HCT116 (cell line): ENCODE results near the gene KIFC3. TPM values are rescaled to one million over a fixed set of nuclear protein-coding genes. Genes with fewer than 3 reads are reported as not detected.

Experiments used
- ATAC-seq: fragments of 200-7000 bp; cut with Tn5 transposase; 2 replicates; pipeline ENCODE4 v1.9.1; 2020; ENCODE audit warnings: mild to moderate bottlenecking, moderate library complexity
- BruUV-seq: library from RNA; stranded (reverse); fragments of 400-500 nt; replicated peaks from 2 replicates; lab custom pipeline; 2021; lab: Mats Ljungman, UMichigan
- CTCF ChIA-PET: fragments of 300-600 bp; sonication (Branson Sonifier 250); formaldehyde crosslinking; loops from one replicate; lab custom pipeline; 2021; ENCODE audit warnings: antibody characterized with exemption; lab: Charles Lee
- POLR2A ChIA-PET: fragments of 300-600, 350-600 bp; sonication (Branson Sonifier 250); formaldehyde crosslinking; loops from one replicate; lab custom pipeline; 2021; ENCODE audit warnings: antibody characterized with exemption; lab: Charles Lee
- RAD21 ChIA-PET, 2 experiments: fragments of 300-600 bp; sonication (Branson Sonifier 250); formaldehyde crosslinking; loops; one replicate each; lab custom pipeline; 2023; ENCODE audit warnings: low total read pairs in 2 of 2; ENCODE audit not compliant: uncharacterized antibody in 2 of 2, unreplicated experiment in 2 of 2, low non-redundant PET in 1 of 2; lab: Charles Lee
- DNase-seq: peaks from one replicate; pipeline ENCODE4 v3.0.0-alpha.2; 2010; ENCODE audit warnings: low read depth, low spot score
- H2AFZ ChIP-seq: fragments of 200-600 bp; shearing (Covaris generic), sonication (generic); 2 replicates; pipeline ENCODE4 v1.6.1; 2017; ENCODE audit warnings: low read depth, mixed run types, mixed read lengths, antibody characterized with exemption, low read length; ENCODE audit not compliant: poor library complexity, severe bottlenecking
- H3K27ac ChIP-seq: 2 replicates; pipeline ENCODE4 v1.5.1; 2012; ENCODE audit warnings: low read depth, low read length
- H3K27me3 ChIP-seq: fragments of 200-600 bp; sonication (generic); 2 replicates; pipeline ENCODE4 v1.6.1; 2016; ENCODE audit warnings: mixed run types, low read length, mixed read lengths; ENCODE audit not compliant: insufficient read depth
- H3K36me3 ChIP-seq, 2 experiments: fragments of 200-500 bp in 1 of 2; fragments of 200-600 bp in 1 of 2; sonication (Bioruptor generic) in 1 of 2; sonication (generic) in 1 of 2; 2 replicates each; pipeline versions ENCODE4 v1.5.1 to v1.6.1; 2014 to 2016; ENCODE audit warnings: low read length in 2 of 2, inconsistent platforms in 1 of 2, mixed read lengths in 1 of 2, mixed run types in 1 of 2; ENCODE audit not compliant: insufficient read depth in 2 of 2, control insufficient read depth in 1 of 2
- H3K4me1 ChIP-seq, 2 experiments: fragments of 200-600 bp in 1 of 2; sonication (generic) in 1 of 2; 2 replicates each; pipeline versions ENCODE4 v1.5.1 to v1.6.1; 2012 to 2017; ENCODE audit warnings: low read length in 2 of 2, inconsistent platforms in 1 of 2, mild to moderate bottlenecking in 1 of 2, mixed read lengths in 1 of 2, mixed run types in 1 of 2, moderate library complexity in 1 of 2; ENCODE audit not compliant: insufficient read depth in 2 of 2, control insufficient read depth in 1 of 2
- H3K4me2 ChIP-seq: fragments of 200-600 bp; sonication (generic); 2 replicates; pipeline ENCODE4 v1.6.1; 2017; ENCODE audit warnings: mixed run types, low read length, mixed read lengths
- H3K4me3 ChIP-seq, 2 experiments: fragments of 200-600 bp in 1 of 2; sonication (generic) in 1 of 2; replicated peaks in 1 of 2; 2 replicates each; pipeline ENCODE4 v1.5.1; 2011 to 2016; ENCODE audit warnings: low read length in 2 of 2, control low read depth in 1 of 2, low read depth in 1 of 2, mild to moderate bottlenecking in 1 of 2, mixed read lengths in 1 of 2, mixed run types in 1 of 2
- H3K79me2 ChIP-seq: fragments of 200-600 bp; sonication (generic); 2 replicates; pipeline ENCODE4 v1.6.1; 2017; ENCODE audit warnings: mild to moderate bottlenecking, mixed run types, low read length, moderate library complexity, mixed read lengths; ENCODE audit not compliant: insufficient read depth
- H3K9ac ChIP-seq: fragments of 200-600 bp; sonication (generic); 2 replicates; pipeline ENCODE4 v1.6.1; 2016; ENCODE audit warnings: low read length, mixed read lengths
- H3K9me2 ChIP-seq: fragments of 200-600 bp; sonication (generic), shearing (Covaris generic); 2 replicates; pipeline ENCODE4 v1.6.1; 2017; ENCODE audit warnings: mixed run types, mild to moderate bottlenecking, moderate library complexity; ENCODE audit not compliant: insufficient read depth
- H3K9me3 ChIP-seq, 2 experiments: fragments of 200-500 bp in 1 of 2; fragments of 200-600 bp in 1 of 2; sonication (Bioruptor generic) in 1 of 2; sonication (generic) in 1 of 2; 2 replicates each; pipeline ENCODE4 v1.6.1; 2014 to 2017; ENCODE audit warnings: low read length in 2 of 2, mixed read lengths in 2 of 2, inconsistent platforms in 1 of 2, low read depth in 1 of 2, mild to moderate bottlenecking in 1 of 2, mixed run types in 1 of 2, moderate library complexity in 1 of 2; ENCODE audit not compliant: control insufficient read depth in 1 of 2, insufficient read depth in 1 of 2
- H4K20me1 ChIP-seq: fragments of 200-600 bp; sonication (generic), shearing (Covaris generic); 2 replicates; pipeline ENCODE4 v1.6.1; 2017; ENCODE audit warnings: mixed run types, mild to moderate bottlenecking, moderate library complexity; ENCODE audit not compliant: insufficient read depth
- EZH2 ChIP-seq: fragments of 200-600 bp; sonication (generic); IDR thresholded peaks from 2 replicates; pipeline ENCODE4 v1.6.1; 2017; ENCODE audit warnings: antibody characterized with exemption, mixed run types
- FOSL1 ChIP-seq: IDR thresholded peaks from 2 replicates; pipeline ENCODE4 v1.6.1; 2012; ENCODE audit warnings: low read depth
- JUND ChIP-seq: IDR thresholded peaks from 2 replicates; pipeline ENCODE4 v1.6.1; 2012
- POLR2AphosphoS5 ChIP-seq: IDR thresholded peaks from 2 replicates; pipeline ENCODE4 v1.6.1; 2011; ENCODE audit warnings: mild to moderate bottlenecking, low read depth, low read length, moderate library complexity
- RAD21 ChIP-seq: IDR thresholded peaks from 2 replicates; pipeline ENCODE4 v1.6.1; 2012; ENCODE audit warnings: low read depth, mild to moderate bottlenecking
- SIN3A ChIP-seq: IDR thresholded peaks from 2 replicates; pipeline ENCODE4 v1.6.1; 2012; ENCODE audit warnings: low read depth
- SP1 ChIP-seq: IDR thresholded peaks from 2 replicates; pipeline ENCODE4 v1.6.1; 2012; ENCODE audit warnings: low read depth
- SRF ChIP-seq: IDR thresholded peaks from 2 replicates; pipeline ENCODE4 v1.6.1; 2012; ENCODE audit warnings: low read depth
- YY1 ChIP-seq: IDR thresholded peaks from 2 replicates; pipeline ENCODE4 v1.6.1; 2011; ENCODE audit warnings: low read length, low read depth, moderate library complexity, mild to moderate bottlenecking; ENCODE audit not compliant: insufficient replicate concordance; ENCODE audit errors: extremely low read depth
- intact Hi-C: fragments of 100-400 bp; cut with micrococcal nuclease; formaldehyde crosslinking; loops from 2 replicates; pipeline ENCODE4 v1.10.0; 2022
- total RNA-seq: library from RNA; stranded (reverse); gene quantifications from one replicate; pipeline ENCODE4 v1.2.1, GENCODE V29; 2021; ENCODE audit not compliant: unreplicated experiment
- TF ChIP-seq, protein P1 (sequence below): IDR thresholded peaks from 2 replicates; pipeline ENCODE4 v1.6.1; 2011; ENCODE audit warnings: mild to moderate bottlenecking, low read length, moderate library complexity; ENCODE audit not compliant: insufficient replicate concordance; ENCODE audit errors: extremely low read depth
- TF ChIP-seq, protein P2 (sequence below), 3 experiments: fragments of 200-600 bp in 1 of 3; sonication (generic) in 1 of 3; IDR thresholded peaks in 2 of 3; conservative IDR thresholded peaks in 1 of 3; 2 replicates each; pipeline ENCODE4 v1.5.1; 2012 to 2017; ENCODE audit warnings: low read depth in 2 of 3, low read length in 2 of 3, antibody characterized with exemption in 1 of 3, borderline replicate concordance in 1 of 3, control low read depth in 1 of 3, mild to moderate bottlenecking in 1 of 3, mixed read lengths in 1 of 3, mixed run types in 1 of 3, moderate library complexity in 1 of 3; ENCODE audit not compliant: insufficient read depth in 1 of 3

KIFC3 gene
- total RNA-seq, 1 experiment from 2014 or later, result 31.9 TPM

DNA sequence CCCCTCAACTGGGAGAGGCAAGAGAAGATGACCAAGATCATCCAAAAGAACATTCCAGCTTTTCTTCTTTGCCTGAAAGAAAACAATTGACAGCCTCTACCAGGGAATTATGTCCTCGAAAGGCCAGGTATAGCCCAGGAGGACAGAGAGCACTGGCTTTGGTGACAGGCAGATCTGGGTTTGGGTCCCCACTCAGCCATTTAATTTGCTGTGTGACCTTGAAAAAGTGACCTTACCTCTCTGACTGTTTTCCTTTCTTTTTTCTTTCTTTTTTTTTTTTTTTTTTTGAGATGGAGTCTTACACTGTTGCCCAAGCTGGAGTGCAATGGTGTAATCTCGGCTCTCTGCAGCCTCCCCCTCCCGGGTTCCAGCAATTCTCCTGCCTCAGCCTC, 27.7 kb upstream of the KIFC3 start:
- BruUV-seq, result no TSS peak
- no peaks in the 10 kb centered on the region for H4K20me1 ChIP-seq
- H3K27me3 ChIP-seq, result no peaks in the 10 kb centered on the region
- CTCF ChIA-PET, result no interaction called here
- H3K79me2 ChIP-seq, result no peaks in the 10 kb centered on the region
- DNase-seq, result no peak
- peaks cover 7 to 15% of the 10 kb centered on the region in 2 experiments; a peak in 3 of 4 replicates for H3K4me1 ChIP-seq
- H3K9me2 ChIP-seq, result no peaks in the 10 kb centered on the region
- no peak overlapping the region for H2AFZ ChIP-seq
- no peak overlapping the region for H3K4me3 ChIP-seq
- H3K27ac ChIP-seq, result no peak overlapping the region
- POLR2A ChIA-PET, result interaction anchor here (1.1 kb wide), 1 partner anchor 20 kb away, joined by 3 read pairs; no protein-coding TSS in a partner anchor
- no peak overlapping the region for H3K9ac ChIP-seq
- H3K9me3 ChIP-seq, result no peaks in the 10 kb centered on the region
- no peaks in the 10 kb centered on the region for H3K36me3 ChIP-seq
- intact Hi-C loops, result no loop called here
- ATAC-seq, result no peak
- RAD21 ChIA-PET, result no interaction called here
- no peak overlapping the region for H3K4me2 ChIP-seq
- no peak for TF ChIP-seq YY1
- no peak for TF ChIP-seq SP1
- no peak for TF ChIP-seq JUND
- TF ChIP-seq POLR2AphosphoS5, result no peak
- TF ChIP-seq, protein P1, sequence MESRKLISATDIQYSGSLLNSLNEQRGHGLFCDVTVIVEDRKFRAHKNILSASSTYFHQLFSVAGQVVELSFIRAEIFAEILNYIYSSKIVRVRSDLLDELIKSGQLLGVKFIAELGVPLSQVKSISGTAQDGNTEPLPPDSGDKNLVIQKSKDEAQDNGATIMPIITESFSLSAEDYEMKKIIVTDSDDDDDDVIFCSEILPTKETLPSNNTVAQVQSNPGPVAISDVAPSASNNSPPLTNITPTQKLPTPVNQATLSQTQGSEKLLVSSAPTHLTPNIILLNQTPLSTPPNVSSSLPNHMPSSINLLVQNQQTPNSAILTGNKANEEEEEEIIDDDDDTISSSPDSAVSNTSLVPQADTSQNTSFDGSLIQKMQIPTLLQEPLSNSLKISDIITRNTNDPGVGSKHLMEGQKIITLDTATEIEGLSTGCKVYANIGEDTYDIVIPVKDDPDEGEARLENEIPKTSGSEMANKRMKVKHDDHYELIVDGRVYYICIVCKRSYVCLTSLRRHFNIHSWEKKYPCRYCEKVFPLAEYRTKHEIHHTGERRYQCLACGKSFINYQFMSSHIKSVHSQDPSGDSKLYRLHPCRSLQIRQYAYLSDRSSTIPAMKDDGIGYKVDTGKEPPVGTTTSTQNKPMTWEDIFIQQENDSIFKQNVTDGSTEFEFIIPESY, result no peak
- TF ChIP-seq SRF, result no peak
- no peak for TF ChIP-seq RAD21
- TF ChIP-seq FOSL1, result no peak
- no peak for TF ChIP-seq EZH2
- no peak for TF ChIP-seq SIN3A
- TF ChIP-seq, protein P2, sequence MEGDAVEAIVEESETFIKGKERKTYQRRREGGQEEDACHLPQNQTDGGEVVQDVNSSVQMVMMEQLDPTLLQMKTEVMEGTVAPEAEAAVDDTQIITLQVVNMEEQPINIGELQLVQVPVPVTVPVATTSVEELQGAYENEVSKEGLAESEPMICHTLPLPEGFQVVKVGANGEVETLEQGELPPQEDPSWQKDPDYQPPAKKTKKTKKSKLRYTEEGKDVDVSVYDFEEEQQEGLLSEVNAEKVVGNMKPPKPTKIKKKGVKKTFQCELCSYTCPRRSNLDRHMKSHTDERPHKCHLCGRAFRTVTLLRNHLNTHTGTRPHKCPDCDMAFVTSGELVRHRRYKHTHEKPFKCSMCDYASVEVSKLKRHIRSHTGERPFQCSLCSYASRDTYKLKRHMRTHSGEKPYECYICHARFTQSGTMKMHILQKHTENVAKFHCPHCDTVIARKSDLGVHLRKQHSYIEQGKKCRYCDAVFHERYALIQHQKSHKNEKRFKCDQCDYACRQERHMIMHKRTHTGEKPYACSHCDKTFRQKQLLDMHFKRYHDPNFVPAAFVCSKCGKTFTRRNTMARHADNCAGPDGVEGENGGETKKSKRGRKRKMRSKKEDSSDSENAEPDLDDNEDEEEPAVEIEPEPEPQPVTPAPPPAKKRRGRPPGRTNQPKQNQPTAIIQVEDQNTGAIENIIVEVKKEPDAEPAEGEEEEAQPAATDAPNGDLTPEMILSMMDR (IDR thresholded peaks at IDR 0.05 in 2 of 3, conservative IDR thresholded peaks at IDR 0.05 in 1 of 3; ENCODE audit: borderline replicate concordance in 1 of 3, insufficient read depth in 1 of 3, low read depth in 2 of 3, low read length in 2 of 3), result no peak
